H9 (cell line): ENCODE data around the gene CDK17. TPM values are rescaled to one million over a fixed set of nuclear protein-coding genes. Genes with fewer than 3 reads are reported as not detected.

Experiments used
- DNase-seq: peaks from one replicate; pipeline ENCODE4 v3.0.0-alpha.2; 2017
- H2AFZ ChIP-seq: one replicate; pipeline ENCODE4 v1.6.1; 2013; ENCODE audit warnings: mild to moderate bottlenecking, low read length, control low read depth, moderate library complexity
- H2AK5ac ChIP-seq: 2 replicates; pipeline ENCODE4 v1.6.1; 2013; ENCODE audit warnings: low read length, control low read depth, mixed read lengths; ENCODE audit not compliant: insufficient read length
- H2BK120ac ChIP-seq: one replicate; pipeline ENCODE4 v1.6.1; 2013; ENCODE audit warnings: low read depth, mild to moderate bottlenecking, low read length, control low read depth, inconsistent platforms; ENCODE audit not compliant: poor library complexity, severe bottlenecking
- H2BK12ac ChIP-seq: 2 replicates; pipeline ENCODE4 v1.6.1; 2013; ENCODE audit warnings: low read length, control low read depth, mixed read lengths, low read depth; ENCODE audit not compliant: insufficient read length
- H2BK15ac ChIP-seq: 2 replicates; pipeline ENCODE4 v1.6.1; 2013; ENCODE audit warnings: low read depth, low read length, control low read depth
- H2BK20ac ChIP-seq: one replicate; pipeline ENCODE4 v1.6.1; 2013; ENCODE audit warnings: low read depth, mild to moderate bottlenecking, low read length, control low read depth, inconsistent platforms; ENCODE audit not compliant: poor library complexity, severe bottlenecking
- H2BK5ac ChIP-seq: 2 replicates; pipeline ENCODE4 v1.6.1; 2013; ENCODE audit warnings: low read length, control low read depth, mixed read lengths; ENCODE audit not compliant: insufficient read length
- H3K14ac ChIP-seq: 2 replicates; pipeline ENCODE4 v1.6.1; 2013; ENCODE audit warnings: low read length, control low read depth; ENCODE audit not compliant: insufficient read depth
- H3K18ac ChIP-seq: 2 replicates; pipeline ENCODE4 v1.6.1; 2013; ENCODE audit warnings: low read depth, mild to moderate bottlenecking, mixed read lengths, low read length, control low read depth; ENCODE audit not compliant: insufficient read length
- H3K23ac ChIP-seq: 2 replicates; pipeline ENCODE4 v1.6.1; 2013; ENCODE audit warnings: low read length, control low read depth, mixed read lengths, low read depth; ENCODE audit not compliant: insufficient read length
- H3K23me2 ChIP-seq: 2 replicates; pipeline ENCODE4 v1.6.1; 2013; ENCODE audit warnings: low read depth, mild to moderate bottlenecking, mixed read lengths, low read length, control low read depth; ENCODE audit not compliant: insufficient read length, poor library complexity, severe bottlenecking
- H3K27ac ChIP-seq: 2 replicates; pipeline ENCODE4 v1.5.1; 2013; ENCODE audit warnings: low read length, control low read depth, mixed read lengths, low read depth; ENCODE audit not compliant: insufficient read length
- H3K27me3 ChIP-seq: 2 replicates; pipeline ENCODE4 v1.6.1; 2013; ENCODE audit warnings: low read length, control low read depth, inconsistent platforms; ENCODE audit not compliant: insufficient read depth
- H3K4ac ChIP-seq: 2 replicates; pipeline ENCODE4 v1.6.1; 2013; ENCODE audit warnings: low read depth, mild to moderate bottlenecking, control low read depth, inconsistent platforms, low read length, moderate library complexity
- H3K4me1 ChIP-seq: 2 replicates; pipeline ENCODE4 v1.6.1; 2013; ENCODE audit warnings: low read length, control low read depth, inconsistent platforms; ENCODE audit not compliant: insufficient read depth
- H3K4me2 ChIP-seq: 2 replicates; pipeline ENCODE4 v1.6.1; 2013; ENCODE audit warnings: low read length, control low read depth, mixed read lengths; ENCODE audit not compliant: insufficient read length, insufficient read depth
- H3K56ac ChIP-seq: 2 replicates; pipeline ENCODE4 v1.6.1; 2013; ENCODE audit warnings: low read depth, mild to moderate bottlenecking, mixed read lengths, low read length, control low read depth; ENCODE audit not compliant: insufficient read length
- H3K79me1 ChIP-seq: 2 replicates; pipeline ENCODE4 v1.6.1; 2013; ENCODE audit warnings: low read depth, mild to moderate bottlenecking, moderate library complexity, low read length, control low read depth, inconsistent platforms; ENCODE audit not compliant: insufficient read depth, poor library complexity, severe bottlenecking
- H3K79me2 ChIP-seq: 2 replicates; pipeline ENCODE4 v1.6.1; 2013; ENCODE audit warnings: low read length, control low read depth, inconsistent platforms; ENCODE audit not compliant: insufficient read depth
- H3K9ac ChIP-seq: 2 replicates; pipeline ENCODE4 v1.6.1; 2013; ENCODE audit warnings: low read length, control low read depth, mixed read lengths; ENCODE audit not compliant: insufficient read length; ENCODE audit errors: extremely low read depth
- H3K9me3 ChIP-seq: one replicate; pipeline ENCODE4 v1.6.1; 2013; ENCODE audit warnings: low read depth, low read length, inconsistent platforms; ENCODE audit not compliant: control insufficient read depth
- H3T11ph ChIP-seq: one replicate; pipeline ENCODE4 v1.6.1; 2013; ENCODE audit warnings: mild to moderate bottlenecking, low read length, control low read depth, inconsistent platforms
- H4K20me1 ChIP-seq: one replicate; pipeline ENCODE4 v1.6.1; 2013; ENCODE audit not compliant: control insufficient read depth, insufficient read length, insufficient read depth
- H4K5ac ChIP-seq: 2 replicates; pipeline ENCODE4 v1.6.1; 2013; ENCODE audit warnings: low read depth, mild to moderate bottlenecking, mixed read lengths, low read length, control low read depth; ENCODE audit not compliant: insufficient read length
- H4K8ac ChIP-seq: replicated peaks from 2 replicates; pipeline ENCODE4 v1.6.1; 2013; ENCODE audit warnings: low read length, control low read depth, mixed read lengths, low read depth; ENCODE audit not compliant: insufficient read length
- H4K91ac ChIP-seq: 2 replicates; pipeline ENCODE4 v1.6.1; 2013; ENCODE audit warnings: low read depth, mild to moderate bottlenecking, moderate library complexity, mixed read lengths, low read length, control low read depth; ENCODE audit not compliant: insufficient read length
- H3K27ac Mint-ChIP-seq, 3 experiments: 2 replicates in 2 of 3; 3 replicates in 1 of 3; pipeline ENCODE4 v1.8.0; 2020 to 2021; ENCODE audit warnings: mixed read lengths in 3 of 3, mild to moderate bottlenecking in 1 of 3, moderate library complexity in 1 of 3
- H3K27me3 Mint-ChIP-seq: 2 replicates; pipeline ENCODE4 v1.8.0; 2021; ENCODE audit warnings: low read depth, mild to moderate bottlenecking, moderate library complexity, mixed read lengths
- H3K36me3 Mint-ChIP-seq, 3 experiments: 2 replicates in 2 of 3; 3 replicates in 1 of 3; pipeline ENCODE4 v1.8.0; 2020 to 2021; ENCODE audit warnings: low read depth in 3 of 3, mixed read lengths in 3 of 3; ENCODE audit not compliant: insufficient read depth in 1 of 3
- H3K4me1 Mint-ChIP-seq, 2 experiments: 2 replicates each; pipeline ENCODE4 v1.8.0; 2020; ENCODE audit warnings: mixed read lengths in 2 of 2
- H3K4me3 Mint-ChIP-seq, 2 experiments: 2 replicates in 1 of 2; 3 replicates in 1 of 2; pipeline ENCODE4 v1.8.0; 2020 to 2021; ENCODE audit warnings: mild to moderate bottlenecking in 2 of 2, mixed read lengths in 2 of 2, moderate library complexity in 1 of 2
- H3K9me3 Mint-ChIP-seq, 2 experiments: 2 replicates in 1 of 2; 3 replicates in 1 of 2; pipeline ENCODE4 v1.8.0; 2020; ENCODE audit warnings: mild to moderate bottlenecking in 2 of 2, mixed read lengths in 2 of 2, moderate library complexity in 1 of 2
- WGBS: extraction: QIAGEN DNeasy Blood & Tissue Kit; methylation state at CpG from one replicate; pipeline ENCODE4 v1.1.7; 2013; ENCODE audit warnings: missing lambda C conversion rate, low lambda C conversion rate, mixed read lengths; ENCODE audit not compliant: insufficient read length; ENCODE audit errors: extremely low coverage; 5-methylcytosine and 5-hydroxymethylcytosine counted together
- total RNA-seq: library from RNA; stranded (reverse); gene quantifications from 2 replicates; pipeline ENCODE4 v1.2.1, GENCODE V29; 2021
- TF ChIP-seq, protein P1 (sequence below): fragments of 200-600 bp; sonication (generic); conservative IDR thresholded peaks from 3 replicates; pipeline ENCODE4 v1.8.0; 2021; ENCODE audit warnings: antibody characterized with exemption, mild to moderate bottlenecking

Gene CDK17
- total RNA-seq, 1 experiment from 2014 or later = 28.8 TPM

DNA sequence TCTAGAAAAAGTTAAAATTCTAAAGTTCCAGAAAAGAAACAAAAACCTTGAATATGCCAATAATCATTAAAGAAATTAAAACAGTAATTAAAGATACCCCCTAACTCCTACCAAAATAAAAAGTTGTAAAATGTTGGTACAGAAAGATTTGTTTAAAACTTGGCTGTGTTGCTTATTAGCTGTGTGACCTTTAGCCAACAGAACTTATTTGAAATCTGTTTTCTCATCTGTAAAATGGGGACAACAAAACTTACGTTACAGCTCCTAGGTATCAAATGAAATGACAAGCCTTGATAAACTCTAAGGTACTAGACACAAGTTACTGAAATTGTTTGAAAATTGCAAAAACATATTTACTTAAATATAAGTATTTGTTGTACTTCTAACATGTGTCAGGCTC lies 134.4 kb downstream of the CDK17 start:
- no peak overlapping the region for H2BK5ac ChIP-seq
- H2AFZ ChIP-seq = no peak overlapping the region
- no peak overlapping the region for H3K56ac ChIP-seq
- H3K27me3 ChIP-seq = no peaks in the 10 kb centered on the region
- no peaks in the 10 kb centered on the region for H3K27me3 Mint-ChIP-seq
- H3K4me3 Mint-ChIP-seq = no peak overlapping the region
- H4K5ac ChIP-seq = no peak overlapping the region
- no peaks in the 10 kb centered on the region for H3K79me1 ChIP-seq
- no peak overlapping the region for H2BK12ac ChIP-seq
- no peak overlapping the region for H3T11ph ChIP-seq
- H2BK15ac ChIP-seq = no peak overlapping the region
- H3K9me3 ChIP-seq = no peaks in the 10 kb centered on the region
- H4K91ac ChIP-seq = no peak overlapping the region
- no peaks in the 10 kb centered on the region for H3K79me2 ChIP-seq
- no peaks in the 10 kb centered on the region for H3K4me1 ChIP-seq
- H3K9me3 Mint-ChIP-seq = no peaks in the 10 kb centered on the region
- H2BK20ac ChIP-seq = no peak overlapping the region
- H2BK120ac ChIP-seq = no peak overlapping the region
- H3K14ac ChIP-seq = no peak overlapping the region
- H3K23me2 ChIP-seq = no peaks in the 10 kb centered on the region
- DNase-seq = no peak
- no peak overlapping the region for H3K27ac Mint-ChIP-seq
- no peak overlapping the region for H4K8ac ChIP-seq
- no CpG with 5 or more reads among the region's 1 CpG for WGBS
- no peak overlapping the region for H3K27ac ChIP-seq
- H3K9ac ChIP-seq = no peak overlapping the region
- peaks cover 0 to 27% (median 7%) of the 10 kb centered on the region in 3 experiments; a peak in 4 of 7 replicates for H3K36me3 Mint-ChIP-seq
- H3K4ac ChIP-seq = no peak overlapping the region
- TF ChIP-seq, protein P1, sequence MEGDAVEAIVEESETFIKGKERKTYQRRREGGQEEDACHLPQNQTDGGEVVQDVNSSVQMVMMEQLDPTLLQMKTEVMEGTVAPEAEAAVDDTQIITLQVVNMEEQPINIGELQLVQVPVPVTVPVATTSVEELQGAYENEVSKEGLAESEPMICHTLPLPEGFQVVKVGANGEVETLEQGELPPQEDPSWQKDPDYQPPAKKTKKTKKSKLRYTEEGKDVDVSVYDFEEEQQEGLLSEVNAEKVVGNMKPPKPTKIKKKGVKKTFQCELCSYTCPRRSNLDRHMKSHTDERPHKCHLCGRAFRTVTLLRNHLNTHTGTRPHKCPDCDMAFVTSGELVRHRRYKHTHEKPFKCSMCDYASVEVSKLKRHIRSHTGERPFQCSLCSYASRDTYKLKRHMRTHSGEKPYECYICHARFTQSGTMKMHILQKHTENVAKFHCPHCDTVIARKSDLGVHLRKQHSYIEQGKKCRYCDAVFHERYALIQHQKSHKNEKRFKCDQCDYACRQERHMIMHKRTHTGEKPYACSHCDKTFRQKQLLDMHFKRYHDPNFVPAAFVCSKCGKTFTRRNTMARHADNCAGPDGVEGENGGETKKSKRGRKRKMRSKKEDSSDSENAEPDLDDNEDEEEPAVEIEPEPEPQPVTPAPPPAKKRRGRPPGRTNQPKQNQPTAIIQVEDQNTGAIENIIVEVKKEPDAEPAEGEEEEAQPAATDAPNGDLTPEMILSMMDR = no peak
- no peak overlapping the region for H3K4me2 ChIP-seq
- no peak overlapping the region for H2AK5ac ChIP-seq
- H3K23ac ChIP-seq = no peak overlapping the region
- H3K4me1 Mint-ChIP-seq = peaks cover 6 to 16% of the 10 kb centered on the region in 2 experiments
- H4K20me1 ChIP-seq = no peaks in the 10 kb centered on the region
- H3K18ac ChIP-seq = no peak overlapping the region
